Measurements from ENCODE around the gene KIF4A.

Gene KIF4A

DNA sequence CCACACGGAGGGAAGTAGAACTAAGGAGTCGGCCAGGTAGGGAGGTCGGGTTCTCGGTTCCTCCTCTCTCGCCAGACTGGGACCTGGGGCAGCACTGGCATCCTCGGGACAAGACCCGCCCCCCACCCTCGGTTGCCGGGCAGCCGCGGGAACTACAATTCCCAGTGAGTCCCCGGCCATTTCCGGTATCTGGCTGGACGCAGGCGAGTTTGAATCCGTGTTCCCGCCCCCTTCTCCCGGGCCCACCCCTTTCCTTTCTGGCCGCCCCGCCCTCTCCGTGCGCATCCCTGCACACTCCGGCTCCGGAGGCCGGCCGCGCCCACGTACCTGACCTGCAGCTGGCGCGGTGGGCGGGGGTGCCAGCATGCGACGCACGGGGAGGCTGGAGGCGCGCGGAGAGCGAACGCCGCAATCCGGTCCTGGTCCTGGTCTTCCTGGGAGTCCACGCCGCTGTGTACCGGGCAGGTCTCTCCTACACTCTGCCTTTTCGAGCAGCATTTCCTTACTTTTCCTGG, 144.5 kb downstream of the KIF4A start:
- H3K27me3 Mint-ChIP-seq (ENCODE audit: low read depth) = peaks cover 10% of the 10 kb centered on the region
- H3K4me1 Mint-ChIP-seq (ENCODE audit: low read depth) = peaks cover 24% of the 10 kb centered on the region
- peak overlapping the region; percentile 87 for H3K4me3 Mint-ChIP-seq
- peak overlapping the region; percentile 86 for H3K27ac Mint-ChIP-seq
- H3K36me3 Mint-ChIP-seq (ENCODE audit: low read depth) = no peaks in the 10 kb centered on the region
- no peaks in the 10 kb centered on the region for H3K9me3 Mint-ChIP-seq

DNA sequence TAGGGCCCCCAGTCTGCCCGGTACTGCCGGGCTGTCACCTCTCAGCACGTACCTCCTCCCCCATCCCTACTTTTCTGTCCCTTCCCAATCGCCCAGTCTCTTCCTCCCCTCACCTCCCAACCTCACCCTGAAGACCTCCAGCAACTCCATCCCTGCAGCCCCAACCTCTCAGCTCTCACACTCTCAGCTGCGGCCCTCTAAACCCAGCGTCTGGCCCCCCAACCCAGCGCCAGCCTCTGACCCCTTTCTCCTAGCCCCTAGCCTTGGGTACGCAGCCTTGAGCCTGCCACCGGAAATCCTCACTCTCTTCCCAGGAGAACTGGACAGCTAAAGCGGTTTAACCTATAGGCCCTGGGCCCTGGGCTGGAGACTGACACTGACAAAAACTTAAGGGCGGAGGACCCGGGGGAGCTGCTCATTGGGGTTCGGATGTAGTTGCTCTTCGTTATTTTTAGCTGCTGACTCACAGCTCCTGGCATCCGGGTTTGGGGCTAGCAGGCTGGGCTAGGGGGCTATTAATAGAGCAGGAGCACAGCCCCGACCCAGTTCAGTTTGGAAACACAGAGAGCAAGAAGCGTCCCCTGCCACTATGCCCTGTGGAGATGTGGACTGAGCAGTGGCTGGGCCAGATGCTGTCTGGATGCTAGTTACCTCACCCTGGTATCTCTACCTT, 145.1 kb downstream of the KIF4A start:
- no peaks in the 10 kb centered on the region for H3K36me3 Mint-ChIP-seq (ENCODE audit: low read depth)
- H3K4me1 Mint-ChIP-seq (ENCODE audit: low read depth) = peaks cover 25% of the 10 kb centered on the region
- peak overlapping the region; percentile 85 for H3K4me3 Mint-ChIP-seq
- H3K9me3 Mint-ChIP-seq = no peaks in the 10 kb centered on the region
- H3K27ac Mint-ChIP-seq = peak overlapping the region; percentile 84
- peaks cover 11% of the 10 kb centered on the region for H3K27me3 Mint-ChIP-seq (ENCODE audit: low read depth)

DNA sequence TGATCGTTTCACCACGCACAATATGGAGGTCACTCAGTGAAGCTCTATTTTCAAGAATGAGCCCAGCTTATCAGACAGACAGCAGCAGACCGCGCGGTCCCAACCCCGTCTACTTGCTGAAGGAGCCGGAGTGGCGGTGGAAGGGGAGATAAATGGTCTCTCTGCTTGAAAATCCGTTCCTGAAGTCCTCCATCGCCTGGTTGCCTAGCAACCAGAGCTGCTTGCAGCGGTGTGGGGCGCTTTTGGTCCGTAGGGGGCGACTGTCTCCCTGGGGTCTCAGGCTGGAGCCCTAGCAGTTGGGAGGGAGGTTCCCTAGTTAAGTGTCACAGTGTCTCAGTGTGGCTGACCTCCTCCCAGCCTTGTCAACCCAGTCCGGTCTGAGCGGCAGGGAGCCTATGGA, 146.4 kb downstream of the KIF4A start:
- H3K9me3 Mint-ChIP-seq = no peaks in the 10 kb centered on the region
- no peak overlapping the region for H3K4me3 Mint-ChIP-seq

DNA sequence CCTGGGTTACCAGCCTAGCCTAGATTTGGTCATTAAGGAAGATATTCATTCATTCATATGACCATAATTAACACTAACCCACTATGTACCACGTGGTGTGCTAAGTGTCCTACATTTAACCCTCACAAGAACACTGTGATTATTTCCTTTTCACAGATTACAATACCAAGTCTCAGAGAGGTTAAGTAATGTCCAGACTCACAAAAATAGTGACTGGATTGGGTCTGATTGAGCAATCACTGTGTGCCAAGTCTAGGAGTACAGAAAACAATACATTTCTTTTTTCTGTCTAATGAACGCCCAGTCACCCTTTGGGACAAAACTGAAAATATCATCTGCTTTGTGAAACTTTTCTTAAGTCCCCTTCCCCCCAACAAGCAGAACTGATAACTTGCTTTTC, 147.1 kb downstream of the KIF4A start:
- Mint-ChIP-seq H3K4me1 (ENCODE audit: low read depth) (peaks cover 25% of the 10 kb centered on the region), H3K27ac (no peak overlapping the region)

More for the DNA sequence above, 146.4 kb downstream of the KIF4A start:
- peaks cover 25% of the 10 kb centered on the region for H3K4me1 Mint-ChIP-seq (ENCODE audit: low read depth)
- H3K27me3 Mint-ChIP-seq (ENCODE audit: low read depth) = peaks cover 21% of the 10 kb centered on the region
- peak overlapping the region; percentile 52 for H3K27ac Mint-ChIP-seq
- no peaks in the 10 kb centered on the region for H3K36me3 Mint-ChIP-seq (ENCODE audit: low read depth)

DNA sequence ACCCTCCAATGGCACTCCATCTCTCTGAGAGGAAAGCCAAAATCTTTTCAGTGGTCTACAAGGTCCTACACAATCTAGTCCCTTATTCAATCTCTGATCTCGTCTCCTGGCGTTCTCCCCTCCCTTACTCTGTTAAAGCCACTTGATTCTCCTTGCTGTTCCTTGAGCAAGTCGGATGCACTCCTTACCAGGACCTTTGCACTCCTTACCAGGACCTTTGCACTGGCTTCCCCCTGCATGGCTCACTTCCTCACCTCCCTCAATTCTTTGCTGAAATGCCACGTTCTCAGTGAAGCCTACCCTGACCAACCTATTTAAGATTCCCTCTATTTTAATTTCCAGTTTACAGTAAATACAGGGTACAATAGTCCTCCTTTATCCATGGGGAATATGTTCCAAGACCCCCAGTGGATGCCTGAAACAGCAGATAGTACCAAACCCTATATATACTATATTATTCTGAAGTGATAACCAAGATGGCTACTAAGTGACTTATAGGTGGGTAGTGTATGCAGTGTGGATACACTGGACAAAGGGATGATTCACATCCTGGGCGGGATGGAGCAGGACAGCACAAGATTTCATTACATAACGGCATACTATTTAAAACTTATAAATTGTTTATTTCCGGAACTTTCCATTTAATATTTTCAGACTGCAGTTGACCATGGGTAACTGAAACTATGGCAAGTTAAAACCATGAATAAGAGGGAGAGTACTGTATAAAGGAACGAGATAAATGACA, 148.2 kb downstream of the KIF4A start:
- Mint-ChIP-seq H3K27ac (peak overlapping the region; percentile 15), H3K4me3 (no peak overlapping the region)

More for the DNA sequence above, 147.1 kb downstream of the KIF4A start:
- H3K36me3 Mint-ChIP-seq (ENCODE audit: low read depth) = no peaks in the 10 kb centered on the region
- H3K27me3 Mint-ChIP-seq (ENCODE audit: low read depth) = peaks cover 28% of the 10 kb centered on the region
- no peak overlapping the region for H3K4me3 Mint-ChIP-seq
- no peaks in the 10 kb centered on the region for H3K9me3 Mint-ChIP-seq

DNA sequence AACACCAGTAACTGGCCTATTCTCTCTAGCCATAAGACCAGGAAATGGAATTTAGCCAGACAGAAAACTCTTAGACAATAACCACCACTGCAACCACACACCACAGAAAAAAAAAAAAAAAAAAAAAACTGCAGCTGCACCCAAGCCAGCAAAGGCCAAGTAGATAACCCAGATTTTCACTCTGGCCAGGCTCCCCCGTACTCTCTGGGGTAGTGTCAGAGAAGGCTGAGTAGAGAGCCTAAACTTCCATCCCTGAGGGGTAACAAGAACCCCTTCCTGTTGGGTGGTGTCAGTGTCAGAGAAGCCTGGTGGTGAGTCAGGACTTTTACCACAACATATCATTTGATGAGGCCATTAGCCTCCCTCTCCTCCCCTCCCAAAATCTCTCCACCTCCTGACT, 149.1 kb downstream of the KIF4A start:
- H3K9me3 Mint-ChIP-seq = no peaks in the 10 kb centered on the region
- H3K4me1 Mint-ChIP-seq (ENCODE audit: low read depth) = peaks cover 19% of the 10 kb centered on the region
- H3K27me3 Mint-ChIP-seq (ENCODE audit: low read depth) = peaks cover 45% of the 10 kb centered on the region
- no peaks in the 10 kb centered on the region for H3K36me3 Mint-ChIP-seq (ENCODE audit: low read depth)
- H3K27ac Mint-ChIP-seq = peak overlapping the region; percentile 36
- H3K4me3 Mint-ChIP-seq = no peak overlapping the region

More for the DNA sequence above, 148.2 kb downstream of the KIF4A start:
- no peaks in the 10 kb centered on the region for H3K9me3 Mint-ChIP-seq
- peaks cover 24% of the 10 kb centered on the region for H3K4me1 Mint-ChIP-seq (ENCODE audit: low read depth)
- H3K27me3 Mint-ChIP-seq (ENCODE audit: low read depth) = peaks cover 38% of the 10 kb centered on the region
- H3K36me3 Mint-ChIP-seq (ENCODE audit: low read depth) = no peaks in the 10 kb centered on the region

DNA sequence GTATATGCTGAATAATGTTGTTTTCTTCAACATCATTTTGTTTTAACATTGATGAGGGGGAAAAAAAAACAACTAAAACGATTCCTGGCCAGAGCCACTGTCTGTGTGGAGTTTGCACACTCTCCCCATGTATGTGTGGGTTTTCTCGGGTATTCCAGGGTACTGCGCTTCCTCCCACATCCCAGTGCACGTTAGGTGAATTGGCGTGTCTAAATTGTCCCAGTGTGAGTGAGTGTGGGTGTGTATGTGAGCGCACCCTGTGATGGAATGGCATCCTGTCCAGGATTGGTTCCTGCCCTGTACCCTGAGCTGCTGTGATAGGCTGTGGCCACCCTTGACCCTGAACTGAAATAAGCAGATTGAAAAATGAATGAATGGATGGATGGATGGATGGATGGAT, 152.3 kb downstream of the KIF4A start:
- Mint-ChIP-seq H3K4me3 (no peak overlapping the region), H3K27me3 (ENCODE audit: low read depth) (peaks cover 61% of the 10 kb centered on the region), H3K4me1 (ENCODE audit: low read depth) (peaks cover 16% of the 10 kb centered on the region)

DNA sequence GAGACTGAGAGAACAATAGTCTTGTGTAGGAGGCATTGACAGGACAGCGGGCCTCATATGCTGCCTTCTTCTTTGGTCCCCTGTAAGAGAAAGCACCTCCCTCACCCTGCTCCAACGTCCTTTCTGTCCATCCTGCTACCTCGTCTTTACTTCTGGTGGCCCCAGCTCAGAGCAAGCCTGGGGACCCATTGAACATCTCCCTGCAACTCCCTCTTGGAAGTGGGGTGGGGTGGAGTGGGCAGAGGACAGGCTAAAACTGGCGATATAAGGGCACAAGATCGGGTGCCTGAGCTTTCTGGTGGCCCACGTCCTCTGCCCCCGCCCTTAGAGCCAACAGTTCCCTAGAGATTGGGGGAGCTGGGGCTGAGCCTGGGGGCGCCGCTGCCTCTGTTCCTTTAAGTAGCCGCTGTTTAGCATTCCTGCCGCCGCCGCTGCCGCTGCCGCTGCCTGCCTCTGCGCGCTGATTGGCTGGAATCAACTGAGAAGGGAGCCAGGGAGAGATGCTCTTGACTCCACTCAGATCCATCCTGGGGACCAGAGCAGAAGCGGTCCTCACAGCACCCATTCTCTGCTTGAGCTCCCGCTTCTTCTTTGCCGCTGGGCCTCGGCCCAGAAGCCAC, 154.5 kb downstream of the KIF4A start, which contains the start of gene DLG3:
TSS of gene DLG3 (plus strand) at position 510 of the 620 bp plus-strand sequence. CDS start 367 bp downstream, outside the sequence.
- H3K4me1 Mint-ChIP-seq (ENCODE audit: low read depth) = peaks cover 5% of the 10 kb centered on the region
- H3K4me3 Mint-ChIP-seq = peak within 1 kb of the TSS; percentile 28
- H3K27ac Mint-ChIP-seq = no peak within 1 kb of the TSS
- H3K36me3 Mint-ChIP-seq (ENCODE audit: low read depth) = no peaks in the 10 kb centered on the region
- H3K9me3 Mint-ChIP-seq = no peaks in the 10 kb centered on the region
- H3K27me3 Mint-ChIP-seq (ENCODE audit: low read depth) = peaks cover 51% of the 10 kb centered on the region

More for the DNA sequence above, 152.3 kb downstream of the KIF4A start:
- Mint-ChIP-seq H3K27ac (no peak overlapping the region), H3K9me3 (no peaks in the 10 kb centered on the region), H3K36me3 (ENCODE audit: low read depth) (no peaks in the 10 kb centered on the region)

DNA sequence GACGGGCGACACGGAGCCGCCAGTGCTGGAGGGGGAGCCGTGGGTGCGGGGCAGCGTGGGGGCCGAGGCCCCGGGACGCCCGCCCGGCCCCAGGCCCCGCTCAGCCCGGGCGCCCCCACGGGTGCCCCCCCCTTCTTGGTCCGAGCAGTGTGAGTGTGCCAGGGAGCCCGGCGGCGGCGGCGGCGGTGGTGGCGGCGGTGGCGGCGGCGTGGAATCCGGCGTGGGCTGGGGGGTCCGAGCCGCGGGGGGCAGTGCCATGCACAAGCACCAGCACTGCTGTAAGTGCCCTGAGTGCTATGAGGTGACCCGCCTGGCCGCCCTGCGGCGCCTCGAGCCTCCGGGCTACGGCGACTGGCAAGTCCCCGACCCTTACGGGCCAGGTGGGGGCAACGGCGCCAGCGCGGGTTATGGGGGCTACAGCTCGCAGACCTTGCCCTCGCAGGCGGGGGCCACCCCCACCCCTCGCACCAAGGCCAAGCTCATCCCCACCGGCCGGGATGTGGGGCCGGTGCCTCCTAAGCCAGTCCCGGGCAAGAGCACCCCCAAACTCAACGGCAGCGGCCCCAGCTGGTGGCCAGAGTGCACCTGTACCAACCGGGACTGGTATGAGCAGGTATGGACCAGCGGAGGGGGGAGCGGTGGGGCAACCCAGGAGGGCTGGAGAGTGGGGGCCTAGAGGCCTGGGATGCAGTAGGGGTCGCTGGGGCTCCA, 155.2 kb downstream of the KIF4A start:
- Mint-ChIP-seq H3K4me1 (ENCODE audit: low read depth) (peaks cover 5% of the 10 kb centered on the region), H3K4me3 (peak overlapping the region; percentile 28), H3K27me3 (ENCODE audit: low read depth) (peaks cover 50% of the 10 kb centered on the region)

DNA sequence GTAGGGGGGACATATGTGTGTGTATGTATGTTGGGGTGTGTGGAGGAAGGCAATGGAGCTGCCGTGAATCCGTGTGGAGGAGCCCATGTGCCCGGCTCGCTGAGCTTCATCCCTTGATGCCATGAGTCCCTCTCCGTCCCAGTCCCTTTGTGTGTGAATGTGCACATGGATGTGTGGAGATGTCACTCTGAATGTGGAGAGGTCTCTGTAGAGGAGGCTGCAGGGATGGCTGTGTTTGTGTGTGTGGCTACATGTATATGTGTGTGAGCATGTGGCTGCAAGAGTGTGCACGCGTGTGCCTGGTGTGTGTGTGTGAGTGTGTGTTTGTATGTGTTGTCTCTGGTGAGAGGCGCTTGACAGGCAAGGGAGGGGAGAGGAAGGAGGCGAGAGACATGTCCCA, 156.0 kb downstream of the KIF4A start:
- Mint-ChIP-seq H3K4me3 (no peak overlapping the region), H3K9me3 (no peaks in the 10 kb centered on the region), H3K27me3 (ENCODE audit: low read depth) (peaks cover 44% of the 10 kb centered on the region), H3K36me3 (ENCODE audit: low read depth) (no peaks in the 10 kb centered on the region), H3K4me1 (ENCODE audit: low read depth) (peaks cover 5% of the 10 kb centered on the region), H3K27ac (no peak overlapping the region)

More for the DNA sequence above, 155.2 kb downstream of the KIF4A start:
- no peak overlapping the region for H3K27ac Mint-ChIP-seq
- H3K9me3 Mint-ChIP-seq = no peaks in the 10 kb centered on the region
- no peaks in the 10 kb centered on the region for H3K36me3 Mint-ChIP-seq (ENCODE audit: low read depth)

DNA sequence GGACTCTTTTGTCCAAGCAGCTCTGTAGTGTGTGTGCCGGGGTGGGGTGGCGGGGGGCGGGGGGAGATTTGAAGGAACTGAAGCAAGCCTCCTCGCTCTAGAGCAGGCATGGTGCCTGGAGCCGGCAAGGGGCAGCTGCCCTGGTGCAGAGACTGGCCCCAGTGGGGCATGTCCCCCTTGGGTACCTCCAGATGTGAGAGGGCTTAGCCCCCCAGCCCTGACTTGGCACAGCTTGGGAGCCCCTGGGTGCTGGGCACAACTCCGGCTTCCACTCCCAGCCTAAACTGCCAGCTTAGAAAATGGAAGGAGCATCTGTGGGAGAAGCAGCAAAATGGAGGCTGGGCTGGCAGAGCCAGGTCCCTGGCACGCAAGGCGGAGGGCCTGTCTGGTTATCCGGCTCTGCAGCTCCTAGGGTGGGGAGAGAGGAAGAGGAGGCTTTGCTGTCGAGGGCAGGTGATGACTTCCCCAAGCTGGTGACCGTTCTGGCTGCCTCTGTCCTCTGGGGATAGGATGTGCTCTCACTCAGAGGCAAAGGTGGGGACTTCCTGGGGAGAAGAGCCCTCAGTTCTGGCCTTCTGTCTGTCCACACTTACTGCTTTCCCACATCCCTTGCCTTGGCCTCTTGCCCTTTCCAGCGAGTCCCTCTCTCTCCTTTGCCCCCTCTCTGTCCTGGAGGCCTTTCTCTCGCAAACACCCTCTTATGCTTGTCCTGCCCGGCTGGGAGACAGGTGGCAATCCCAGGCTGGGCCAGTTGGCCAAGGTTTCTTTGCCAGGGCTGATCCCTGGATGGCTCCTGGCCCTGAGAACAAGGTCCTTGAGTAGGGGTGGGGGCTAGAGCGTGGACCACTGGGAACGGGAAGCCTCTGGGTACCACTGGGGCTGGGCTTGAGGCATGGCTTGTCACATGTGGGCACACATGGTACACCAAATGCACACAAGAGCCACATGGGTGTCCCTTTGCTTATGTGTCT, 156.8 kb downstream of the KIF4A start:
- peaks cover 37% of the 10 kb centered on the region for H3K27me3 Mint-ChIP-seq (ENCODE audit: low read depth)
- H3K36me3 Mint-ChIP-seq (ENCODE audit: low read depth) = no peaks in the 10 kb centered on the region
- no peak overlapping the region for H3K27ac Mint-ChIP-seq
- H3K4me1 Mint-ChIP-seq (ENCODE audit: low read depth) = peaks cover 5% of the 10 kb centered on the region
- H3K9me3 Mint-ChIP-seq = no peaks in the 10 kb centered on the region
- no peak overlapping the region for H3K4me3 Mint-ChIP-seq

DNA sequence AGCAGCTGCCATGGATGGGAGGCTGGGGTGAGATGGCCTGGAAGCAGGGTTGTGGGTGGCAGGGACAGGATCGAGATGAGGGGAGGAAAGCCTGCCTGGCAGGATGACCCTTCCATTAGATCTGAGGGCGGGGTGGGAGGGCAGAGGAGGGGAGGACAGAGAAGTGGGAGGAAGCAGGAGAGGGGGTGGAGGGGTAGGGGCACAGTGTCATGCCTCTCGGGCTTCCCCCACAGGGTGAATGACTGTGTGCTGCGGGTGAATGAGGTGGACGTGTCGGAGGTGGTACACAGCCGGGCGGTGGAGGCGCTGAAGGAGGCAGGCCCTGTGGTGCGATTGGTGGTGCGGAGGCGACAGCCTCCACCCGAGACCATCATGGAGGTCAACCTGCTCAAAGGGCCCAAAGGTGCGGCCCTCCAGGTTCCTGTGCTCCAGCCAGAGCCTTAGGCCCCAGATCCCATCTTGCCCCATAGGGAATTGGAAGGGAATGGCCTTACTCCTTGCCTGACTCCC, 159.6 kb downstream of the KIF4A start:
- peaks cover 24% of the 10 kb centered on the region for H3K4me1 Mint-ChIP-seq (ENCODE audit: low read depth)
- peaks cover 12% of the 10 kb centered on the region for H3K27me3 Mint-ChIP-seq (ENCODE audit: low read depth)
- H3K27ac Mint-ChIP-seq = no peak overlapping the region
- no peaks in the 10 kb centered on the region for H3K9me3 Mint-ChIP-seq
- H3K4me3 Mint-ChIP-seq = no peak overlapping the region
- H3K36me3 Mint-ChIP-seq (ENCODE audit: low read depth) = no peaks in the 10 kb centered on the region

DNA sequence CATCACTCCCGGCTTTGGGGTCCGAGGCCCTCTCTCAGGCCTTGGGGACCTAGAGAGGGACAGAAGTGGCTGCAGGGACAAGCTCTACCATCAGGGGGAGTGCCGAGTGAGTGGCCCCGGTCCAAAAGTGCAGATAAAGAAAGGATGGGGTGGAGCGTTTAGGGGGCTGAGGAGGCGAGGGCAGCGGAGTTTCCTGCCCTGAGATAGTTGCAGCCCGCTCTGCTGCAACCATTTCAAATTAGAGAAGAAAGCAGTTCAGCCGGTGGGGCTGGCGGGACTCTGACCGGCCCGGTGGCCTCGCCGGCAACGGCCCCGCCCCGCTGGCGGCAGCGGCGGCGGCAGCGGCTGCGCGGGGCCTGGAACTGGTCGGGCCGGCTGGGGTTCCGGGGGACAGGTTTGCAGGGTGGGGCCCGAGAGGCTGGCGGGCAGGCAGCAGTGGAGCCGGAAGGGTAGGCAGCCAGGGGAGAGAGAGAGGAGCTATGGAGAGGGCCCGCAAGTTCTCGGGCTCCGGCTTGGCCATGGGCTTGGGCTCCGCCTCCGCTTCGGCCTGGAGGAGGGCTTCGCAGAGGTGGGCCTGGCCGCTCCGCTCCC, 162.3 kb downstream of the KIF4A start:
- Mint-ChIP-seq H3K4me1 (ENCODE audit: low read depth) (peaks cover 34% of the 10 kb centered on the region), H3K4me3 (peak overlapping the region; percentile 91), H3K27ac (peak overlapping the region; percentile 78), H3K27me3 (ENCODE audit: low read depth) (no peaks in the 10 kb centered on the region), H3K36me3 (ENCODE audit: low read depth) (peaks cover 4% of the 10 kb centered on the region), H3K9me3 (no peaks in the 10 kb centered on the region)

All from T-helper 1 cell treated with Interleukin-12 subunit alpha and Interleukin-12 subunit beta and Interleukin-4 antibody, amounts not matched to agents 30 μg/mL and 1 μg/mL, for 36 hours (primary cell).